Prostate gland (tissue), 2 donors: ENCODE measurements around the gene EPX.

Experiments used
- POLR2A ChIP-seq: fragments of 450-650 bp; IDR thresholded peaks from one replicate; pipeline ENCODE4 v1.6.1; 2016; ENCODE audit warnings: antibody characterized with exemption, mild to moderate bottlenecking
- TF ChIP-seq, protein P1 (sequence below), 4 experiments: fragments of 200-600 bp in 2 of 4; fragments of 450-650 bp in 2 of 4; sonication (generic) in 2 of 4; IDR thresholded peaks; 1 replicate in 3 of 4; 2 replicates in 1 of 4; pipeline ENCODE4 v1.5.1; 2016 to 2019; ENCODE audit warnings: antibody characterized with exemption in 4 of 4, mild to moderate bottlenecking in 2 of 4, moderate library complexity in 2 of 4

GRCh38 chr17:58246104-58246740, 53.7 kb downstream of the EPX start:
- TF ChIP-seq, protein P1, sequence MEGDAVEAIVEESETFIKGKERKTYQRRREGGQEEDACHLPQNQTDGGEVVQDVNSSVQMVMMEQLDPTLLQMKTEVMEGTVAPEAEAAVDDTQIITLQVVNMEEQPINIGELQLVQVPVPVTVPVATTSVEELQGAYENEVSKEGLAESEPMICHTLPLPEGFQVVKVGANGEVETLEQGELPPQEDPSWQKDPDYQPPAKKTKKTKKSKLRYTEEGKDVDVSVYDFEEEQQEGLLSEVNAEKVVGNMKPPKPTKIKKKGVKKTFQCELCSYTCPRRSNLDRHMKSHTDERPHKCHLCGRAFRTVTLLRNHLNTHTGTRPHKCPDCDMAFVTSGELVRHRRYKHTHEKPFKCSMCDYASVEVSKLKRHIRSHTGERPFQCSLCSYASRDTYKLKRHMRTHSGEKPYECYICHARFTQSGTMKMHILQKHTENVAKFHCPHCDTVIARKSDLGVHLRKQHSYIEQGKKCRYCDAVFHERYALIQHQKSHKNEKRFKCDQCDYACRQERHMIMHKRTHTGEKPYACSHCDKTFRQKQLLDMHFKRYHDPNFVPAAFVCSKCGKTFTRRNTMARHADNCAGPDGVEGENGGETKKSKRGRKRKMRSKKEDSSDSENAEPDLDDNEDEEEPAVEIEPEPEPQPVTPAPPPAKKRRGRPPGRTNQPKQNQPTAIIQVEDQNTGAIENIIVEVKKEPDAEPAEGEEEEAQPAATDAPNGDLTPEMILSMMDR (IDR thresholded peaks at IDR 0.05), result no peak
- no peak for TF ChIP-seq POLR2A
